Adrenal gland (tissue), 5 donors: ENCODE results near the gene TSPAN9.

Experiments used
- POLR2A ChIP-seq, 2 donors: fragments of 450-650 bp; IDR thresholded peaks; one replicate each; pipeline ENCODE4 v1.6.1; 2017; ENCODE audit warnings: antibody characterized with exemption in 2 of 2, mild to moderate bottlenecking in 2 of 2, moderate library complexity in 1 of 2
- TF ChIP-seq, protein P1 (sequence below), 6 experiments: fragments of 450-650 bp in 4 of 6; fragments of 200-600 bp in 2 of 6; sonication (generic) in 1 of 6; IDR thresholded peaks; 1 replicate in 5 of 6; 2 replicates in 1 of 6; pipeline versions ENCODE4 v1.5.1 to v1.8.0; 2016 to 2021; ENCODE audit warnings: antibody characterized with exemption in 6 of 6, mild to moderate bottlenecking in 2 of 6, moderate library complexity in 1 of 6
- donor health status: DM: no; HTN: no; CAD: no.

DNA sequence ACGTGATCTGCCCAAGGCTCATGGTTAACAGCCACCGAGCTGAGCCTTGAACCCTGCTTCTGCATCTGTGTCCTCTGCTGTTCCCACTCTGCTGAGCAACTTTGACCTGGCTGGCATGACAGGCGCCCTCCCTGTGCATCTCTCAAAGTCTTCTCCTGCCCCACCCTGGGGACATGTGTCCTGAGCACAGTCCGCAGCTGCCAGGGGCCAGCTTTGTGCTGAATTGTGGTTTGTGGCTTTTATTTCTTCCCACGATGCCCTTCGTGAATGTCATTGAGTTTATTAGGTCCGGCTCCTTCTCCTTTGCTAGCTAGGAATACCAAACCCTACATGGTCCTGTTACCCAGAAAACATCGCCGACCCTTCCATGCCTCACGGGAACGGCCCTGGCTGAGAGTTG, 161.0 kb downstream of the TSPAN9 start:
- TF ChIP-seq, protein P1, sequence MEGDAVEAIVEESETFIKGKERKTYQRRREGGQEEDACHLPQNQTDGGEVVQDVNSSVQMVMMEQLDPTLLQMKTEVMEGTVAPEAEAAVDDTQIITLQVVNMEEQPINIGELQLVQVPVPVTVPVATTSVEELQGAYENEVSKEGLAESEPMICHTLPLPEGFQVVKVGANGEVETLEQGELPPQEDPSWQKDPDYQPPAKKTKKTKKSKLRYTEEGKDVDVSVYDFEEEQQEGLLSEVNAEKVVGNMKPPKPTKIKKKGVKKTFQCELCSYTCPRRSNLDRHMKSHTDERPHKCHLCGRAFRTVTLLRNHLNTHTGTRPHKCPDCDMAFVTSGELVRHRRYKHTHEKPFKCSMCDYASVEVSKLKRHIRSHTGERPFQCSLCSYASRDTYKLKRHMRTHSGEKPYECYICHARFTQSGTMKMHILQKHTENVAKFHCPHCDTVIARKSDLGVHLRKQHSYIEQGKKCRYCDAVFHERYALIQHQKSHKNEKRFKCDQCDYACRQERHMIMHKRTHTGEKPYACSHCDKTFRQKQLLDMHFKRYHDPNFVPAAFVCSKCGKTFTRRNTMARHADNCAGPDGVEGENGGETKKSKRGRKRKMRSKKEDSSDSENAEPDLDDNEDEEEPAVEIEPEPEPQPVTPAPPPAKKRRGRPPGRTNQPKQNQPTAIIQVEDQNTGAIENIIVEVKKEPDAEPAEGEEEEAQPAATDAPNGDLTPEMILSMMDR (IDR thresholded peaks at IDR 0.05), result no peak
- TF ChIP-seq POLR2A (IDR thresholded peaks at IDR 0.05), result no peak
